ENCODE data around the gene ZNF544.

DNA sequence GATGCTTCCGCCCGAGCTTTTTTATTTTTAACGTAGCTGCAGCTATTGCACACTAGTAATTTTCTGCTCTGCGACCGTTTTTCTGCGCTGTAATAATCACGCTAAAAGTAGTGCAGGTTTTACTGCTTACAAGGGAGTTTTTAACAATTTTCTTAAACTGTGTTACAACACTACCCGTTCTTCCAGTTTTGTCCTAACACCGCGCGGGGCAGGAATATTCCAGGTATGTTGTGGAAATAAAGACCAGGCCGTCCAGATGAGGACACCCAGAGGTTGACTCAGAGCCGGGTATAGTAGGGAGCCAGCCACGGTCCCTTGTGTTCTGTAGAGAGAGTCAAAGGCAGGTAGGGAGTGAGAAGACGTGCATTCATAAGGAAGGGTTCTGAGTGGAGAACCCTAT, 24.1 kb upstream of the ZNF544 start:
- TF ChIP-seq, protein P1, sequence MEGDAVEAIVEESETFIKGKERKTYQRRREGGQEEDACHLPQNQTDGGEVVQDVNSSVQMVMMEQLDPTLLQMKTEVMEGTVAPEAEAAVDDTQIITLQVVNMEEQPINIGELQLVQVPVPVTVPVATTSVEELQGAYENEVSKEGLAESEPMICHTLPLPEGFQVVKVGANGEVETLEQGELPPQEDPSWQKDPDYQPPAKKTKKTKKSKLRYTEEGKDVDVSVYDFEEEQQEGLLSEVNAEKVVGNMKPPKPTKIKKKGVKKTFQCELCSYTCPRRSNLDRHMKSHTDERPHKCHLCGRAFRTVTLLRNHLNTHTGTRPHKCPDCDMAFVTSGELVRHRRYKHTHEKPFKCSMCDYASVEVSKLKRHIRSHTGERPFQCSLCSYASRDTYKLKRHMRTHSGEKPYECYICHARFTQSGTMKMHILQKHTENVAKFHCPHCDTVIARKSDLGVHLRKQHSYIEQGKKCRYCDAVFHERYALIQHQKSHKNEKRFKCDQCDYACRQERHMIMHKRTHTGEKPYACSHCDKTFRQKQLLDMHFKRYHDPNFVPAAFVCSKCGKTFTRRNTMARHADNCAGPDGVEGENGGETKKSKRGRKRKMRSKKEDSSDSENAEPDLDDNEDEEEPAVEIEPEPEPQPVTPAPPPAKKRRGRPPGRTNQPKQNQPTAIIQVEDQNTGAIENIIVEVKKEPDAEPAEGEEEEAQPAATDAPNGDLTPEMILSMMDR (IDR thresholded peaks at IDR 0.05; ENCODE audit: insufficient read depth, low read length, poor library complexity, severe bottlenecking): no peak
- TF ChIP-seq EZH2phosphoT487 (conservative IDR thresholded peaks at IDR 0.05; ENCODE audit: low read length): no peak

Data from SU-DHL-6 (cell line).